Activated T-cell treated with anti-CD3 and anti-CD28 coated beads for 4 hours (primary cell): ENCODE measurements around the gene TPP2.

Source experiments
- DNase-seq: peaks from one replicate; pipeline ENCODE4 v3.0.0-alpha.2; 2020

The TPP2 gene

DNA sequence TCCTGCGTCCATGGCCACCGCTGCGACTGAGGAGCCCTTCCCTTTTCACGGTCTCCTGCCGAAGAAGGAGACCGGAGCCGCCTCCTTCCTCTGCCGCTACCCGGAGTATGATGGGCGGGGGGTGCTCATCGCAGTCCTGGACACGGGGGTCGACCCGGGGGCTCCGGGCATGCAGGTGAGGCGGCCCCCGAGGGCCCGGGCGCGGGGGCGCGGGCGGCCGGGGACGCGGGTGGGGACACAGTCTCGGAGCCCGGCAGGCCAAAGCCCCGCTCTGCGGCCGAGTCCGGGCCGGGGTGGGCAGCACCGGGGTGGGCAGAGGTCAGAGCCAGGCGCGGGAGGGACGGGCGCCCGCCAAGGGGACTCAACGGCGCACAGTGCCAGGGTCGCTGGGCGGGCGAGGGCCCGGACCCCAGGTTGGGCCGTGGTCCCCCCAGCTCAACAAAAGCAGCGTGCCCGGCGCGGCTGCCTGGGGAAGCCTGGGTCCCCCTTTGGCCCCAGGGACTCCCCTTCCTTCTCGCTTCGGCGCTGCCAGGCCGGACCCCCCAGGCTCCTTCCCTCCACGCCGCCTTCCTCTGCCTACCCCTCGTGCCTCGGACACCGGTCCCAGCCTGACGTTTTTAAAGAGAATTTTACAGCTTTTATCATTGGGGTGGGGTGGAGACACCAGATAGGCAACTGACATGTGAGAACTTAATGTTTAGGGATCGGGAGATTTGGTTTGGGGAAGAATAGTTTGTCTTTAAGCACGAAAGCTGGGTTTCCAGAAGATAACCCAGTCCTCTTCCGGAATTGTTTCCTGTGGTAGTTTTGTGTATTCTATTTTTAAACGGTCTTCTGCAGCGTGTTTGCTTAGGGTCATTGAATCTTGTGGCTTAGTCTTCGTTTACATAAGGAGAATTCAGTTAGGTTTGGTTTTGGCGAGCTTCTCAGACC, 509 bp downstream of the TPP2 start:
- no peak for DNase-seq

DNA sequence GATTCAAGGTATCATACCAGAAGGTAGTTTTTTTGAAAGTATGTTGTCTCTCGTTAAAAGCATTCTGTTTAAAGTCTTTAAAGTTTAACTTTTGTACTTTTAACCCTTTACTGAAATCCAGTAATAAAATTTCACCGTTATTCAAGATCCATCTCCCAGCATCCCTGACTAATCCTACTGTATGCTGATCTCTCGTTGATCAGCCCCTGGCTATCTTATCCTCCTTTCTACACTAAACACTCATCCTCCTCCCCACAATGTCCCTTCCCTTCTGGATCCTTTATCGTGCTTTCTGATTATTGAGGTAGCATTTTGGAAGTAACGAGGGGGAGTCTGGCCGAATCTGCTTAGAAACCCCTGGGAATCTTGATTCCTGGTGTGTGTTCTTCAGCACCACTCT, 1.3 kb downstream of the TPP2 start:
- no peak for DNase-seq

DNA sequence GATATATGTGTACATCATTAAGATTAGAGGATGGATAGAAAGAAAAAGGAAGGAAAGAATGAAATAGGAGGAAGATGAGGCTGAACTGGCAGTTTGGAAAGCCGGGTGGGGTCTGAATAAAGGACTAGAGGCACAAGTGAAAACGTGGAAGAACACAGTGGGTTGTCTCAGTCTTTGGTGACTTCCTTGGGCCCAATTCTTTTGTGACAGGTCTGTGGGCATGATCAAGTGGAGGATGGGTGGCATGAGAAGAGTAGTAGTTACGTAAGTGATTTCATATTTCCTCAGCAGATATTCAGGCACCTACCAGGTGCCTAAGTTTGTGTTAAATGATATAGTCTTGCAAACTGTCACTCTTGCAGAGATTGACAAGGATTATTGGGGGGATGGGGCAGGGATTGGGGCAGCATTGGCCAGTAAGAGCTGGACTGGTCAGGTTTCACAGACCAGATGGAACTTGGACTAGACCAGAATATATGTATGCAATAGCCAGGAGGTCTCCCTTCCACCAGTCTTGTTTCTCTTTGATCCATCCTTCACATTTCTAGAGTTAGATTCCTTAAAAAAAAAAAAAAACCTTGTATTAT, 2.7 kb downstream of the TPP2 start:
- DNase-seq, result no peak

DNA sequence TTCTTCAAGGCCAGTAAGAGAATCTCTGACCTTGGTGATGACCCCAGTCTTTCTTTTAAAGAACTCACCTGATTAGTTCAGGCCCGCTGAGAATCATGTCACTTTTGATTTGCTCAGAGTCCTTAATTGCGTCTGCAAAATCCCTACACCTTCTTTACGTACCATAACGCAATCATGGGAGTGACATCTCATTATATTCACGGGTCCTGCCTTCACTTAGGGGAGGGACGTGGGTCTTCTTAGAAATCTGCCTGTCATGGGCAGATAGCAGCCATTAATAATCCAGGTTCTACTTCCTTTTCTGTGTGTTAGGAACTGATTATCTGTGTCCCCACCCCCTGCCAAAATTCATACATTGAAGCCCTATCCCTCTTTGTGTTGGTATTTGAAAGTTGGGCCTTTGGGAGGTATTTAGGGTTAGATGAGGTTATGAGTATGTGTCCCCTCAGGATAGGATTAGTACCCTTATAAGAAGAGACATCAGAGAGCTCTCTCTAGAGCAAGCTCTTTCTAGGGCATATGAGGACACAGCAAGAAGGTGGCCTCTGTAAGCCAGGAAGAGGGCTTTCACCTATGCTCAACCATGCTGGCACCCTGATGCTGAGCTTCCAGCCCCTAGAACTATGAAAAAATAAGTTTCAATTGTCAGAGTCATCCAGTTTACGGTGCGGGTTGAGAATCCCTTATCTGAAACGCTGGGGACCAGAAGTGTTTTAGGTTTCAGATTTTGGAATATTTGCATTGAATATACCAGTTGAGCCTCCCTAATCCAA, 9.9 kb downstream of the TPP2 start:
- DNase-seq, result no peak

DNA sequence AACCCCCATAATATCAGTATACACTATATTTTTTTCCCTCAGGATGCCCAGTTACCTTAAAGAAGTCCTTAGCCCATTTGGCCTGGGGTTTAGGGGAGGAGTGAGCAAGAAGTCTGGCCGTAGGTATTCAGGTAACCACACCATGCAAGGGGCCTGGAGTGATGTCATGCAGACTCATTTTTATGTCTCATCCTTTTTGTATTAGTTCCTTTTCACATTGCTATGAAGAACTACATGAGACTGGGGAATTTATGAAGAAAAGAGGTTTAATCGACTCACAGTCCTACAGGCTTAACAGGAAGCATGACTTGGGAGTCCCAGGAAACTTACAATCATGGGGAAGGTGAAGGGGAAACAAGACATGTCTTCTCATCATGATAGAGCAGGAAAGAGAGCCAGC, 12.2 kb downstream of the TPP2 start:
- no peak for DNase-seq

DNA sequence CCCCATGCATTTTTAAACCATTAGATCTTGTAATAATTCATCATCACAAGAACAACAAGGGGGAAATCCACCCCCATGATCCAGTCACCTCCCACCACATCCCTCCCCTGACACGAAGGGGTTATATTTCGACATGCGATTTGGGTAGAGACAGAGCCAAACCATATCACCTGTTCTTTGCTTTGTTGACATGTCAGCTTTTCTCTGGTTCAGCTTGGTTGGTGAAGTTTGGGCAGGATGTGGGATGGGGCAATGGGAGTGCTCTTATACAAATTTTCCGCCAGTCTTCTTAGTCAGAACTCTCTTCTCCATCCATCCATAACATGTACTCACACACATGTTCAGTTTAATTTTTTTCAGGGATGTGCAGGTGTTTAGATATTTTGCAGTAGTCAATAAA, 12.9 kb downstream of the TPP2 start:
- DNase-seq, result no peak

DNA sequence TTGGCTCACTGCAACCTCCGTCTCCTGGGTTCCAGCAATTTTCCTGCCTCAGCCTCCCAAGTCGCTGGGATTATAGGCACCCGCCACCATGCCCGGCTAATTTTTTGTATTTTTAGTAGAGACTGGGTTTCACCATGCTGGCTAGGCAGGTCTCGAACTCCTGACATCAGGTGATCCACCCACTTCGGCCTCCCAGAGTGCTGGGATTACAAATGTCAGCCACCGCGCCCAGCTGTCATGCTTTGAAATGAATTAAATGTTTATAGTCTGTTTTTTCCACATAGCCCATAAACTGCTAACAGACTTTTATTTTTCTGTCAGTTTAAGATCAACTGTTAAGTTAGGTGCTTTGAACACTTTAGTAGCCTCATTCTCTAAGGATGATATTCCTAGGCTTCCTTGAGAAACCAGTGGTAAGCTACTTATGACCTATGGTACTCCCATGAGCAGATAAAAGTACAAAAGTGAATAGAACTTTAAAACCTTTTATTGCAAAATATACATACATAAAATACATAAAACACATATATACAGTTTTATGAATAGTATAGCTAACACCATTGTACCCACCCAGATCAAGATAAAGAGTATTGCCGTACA, 13.6 kb downstream of the TPP2 start:
- DNase-seq, result no peak

DNA sequence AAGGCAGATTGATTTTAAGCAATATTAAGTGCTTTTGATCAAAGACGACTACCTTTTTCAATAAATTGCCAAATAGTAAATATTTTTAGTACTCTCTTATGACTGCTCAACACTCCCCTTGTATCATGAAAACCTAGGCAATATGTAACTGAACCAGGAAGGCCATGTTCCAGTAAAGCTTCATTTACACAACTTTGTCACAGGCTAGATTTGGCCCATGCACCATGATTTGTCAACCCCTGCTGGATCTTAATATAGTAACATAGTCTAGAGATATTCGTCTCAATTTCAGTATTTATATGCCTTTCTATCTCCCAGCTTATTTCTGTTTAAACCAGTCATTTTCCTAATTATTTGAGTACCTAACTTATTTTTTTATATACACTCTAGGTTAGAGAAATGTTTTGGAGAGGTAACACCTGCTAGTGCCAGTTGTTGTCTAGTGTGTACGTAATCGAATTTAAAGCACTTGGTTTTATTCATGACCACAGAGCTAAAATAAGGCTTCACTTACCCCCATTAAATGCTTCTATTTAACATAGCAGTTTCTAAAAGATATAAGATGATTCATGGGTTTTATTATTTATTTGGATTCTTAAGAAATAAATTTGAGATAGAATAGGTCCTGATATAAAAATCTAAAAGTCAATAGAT, 21.0 kb downstream of the TPP2 start:
- DNase-seq, result no peak

DNA sequence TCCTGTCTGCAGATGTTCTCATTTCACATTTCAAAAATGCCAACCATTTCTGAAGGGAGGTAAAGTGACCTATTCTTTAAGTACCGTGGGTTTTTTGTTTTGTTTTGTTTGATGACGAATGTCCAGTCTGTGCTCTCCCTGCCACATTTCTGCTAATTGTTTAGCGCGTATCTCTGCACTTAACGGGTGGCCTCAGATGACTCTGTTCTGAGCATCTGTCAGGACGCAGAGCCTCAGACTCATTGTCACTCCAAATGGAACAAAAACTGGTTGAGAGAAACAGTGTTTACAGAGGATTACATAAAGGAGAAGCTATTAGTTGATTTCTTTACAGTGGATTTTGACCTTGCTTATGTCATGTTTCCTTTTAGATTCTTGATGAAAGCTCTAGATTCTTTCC, 23.7 kb downstream of the TPP2 start:
- DNase-seq, result no peak

DNA sequence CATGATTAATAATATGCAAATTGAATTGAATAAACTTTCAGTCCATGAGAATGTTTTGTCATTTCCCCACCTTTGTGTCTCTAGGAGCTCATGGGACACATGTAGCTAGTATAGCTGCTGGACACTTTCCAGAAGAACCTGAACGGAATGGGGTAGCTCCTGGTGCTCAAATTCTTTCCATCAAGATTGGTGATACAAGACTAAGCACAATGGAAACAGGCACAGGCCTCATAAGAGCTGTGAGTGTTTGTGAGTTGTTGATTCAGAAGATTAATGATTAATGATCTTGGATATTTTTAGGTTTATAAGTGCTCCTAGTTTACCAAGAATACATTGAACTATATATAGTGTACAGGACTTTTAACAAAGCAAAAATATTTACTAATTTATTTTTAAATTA, 30.1 kb downstream of the TPP2 start:
- no peak for DNase-seq

DNA sequence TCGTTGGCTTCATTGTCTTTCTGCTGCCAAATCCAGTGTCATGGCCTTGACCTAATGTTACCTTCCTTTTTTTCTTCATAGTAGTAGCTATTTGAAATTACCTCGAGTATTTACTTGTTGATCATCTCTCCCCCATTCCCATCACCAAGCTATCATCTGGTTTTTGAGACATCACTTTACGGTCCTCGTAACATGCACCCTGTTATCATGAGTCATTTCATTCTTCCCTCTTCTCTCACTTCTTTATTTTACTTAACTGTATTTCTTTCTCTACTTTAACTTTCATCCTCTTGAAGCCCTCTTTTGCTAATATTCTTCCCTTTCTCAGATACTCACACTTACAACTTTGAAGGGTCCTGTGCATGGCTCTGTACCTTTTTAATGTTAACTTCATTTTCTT, 31.8 kb downstream of the TPP2 start:
- DNase-seq, result no peak

DNA sequence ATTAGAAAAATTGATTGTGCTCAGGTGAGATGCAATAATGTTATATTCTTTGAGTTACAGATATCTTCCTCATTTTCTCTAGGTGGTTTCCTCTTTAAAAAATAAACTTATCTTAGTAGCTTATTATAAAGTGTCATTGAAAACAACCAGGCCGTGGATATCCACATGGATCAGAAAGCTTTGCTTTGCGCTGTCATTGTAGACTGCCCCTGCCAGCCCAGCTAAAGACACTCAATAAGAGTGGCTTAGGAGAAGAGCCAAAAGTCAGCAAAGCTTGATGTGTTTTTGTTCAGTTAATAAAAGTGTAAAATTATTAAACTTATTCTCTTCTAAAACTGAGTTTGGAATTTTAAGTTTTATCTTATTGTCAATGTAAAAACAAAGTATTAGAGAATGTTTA, 34.4 kb downstream of the TPP2 start:
- DNase-seq, result no peak

DNA sequence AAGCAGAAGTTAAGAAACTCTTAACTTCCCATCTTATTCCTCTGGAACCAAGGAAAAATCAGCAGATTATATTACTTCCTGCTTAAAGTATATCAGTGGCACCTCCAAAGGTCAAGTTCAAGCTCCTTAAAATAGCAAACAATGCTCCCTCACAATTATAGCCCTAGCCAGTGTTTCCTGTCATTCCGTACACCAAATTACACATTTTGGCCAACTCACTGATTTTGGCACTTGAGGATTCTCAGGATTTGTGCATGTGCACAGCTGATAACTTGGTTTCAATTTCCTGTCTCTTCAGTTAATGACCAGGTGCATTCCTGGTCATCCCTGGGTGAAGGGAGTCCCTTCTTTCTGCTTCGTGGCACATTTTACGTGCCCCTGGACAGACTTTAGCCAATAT, 42.0 kb downstream of the TPP2 start:
- DNase-seq, result no peak

DNA sequence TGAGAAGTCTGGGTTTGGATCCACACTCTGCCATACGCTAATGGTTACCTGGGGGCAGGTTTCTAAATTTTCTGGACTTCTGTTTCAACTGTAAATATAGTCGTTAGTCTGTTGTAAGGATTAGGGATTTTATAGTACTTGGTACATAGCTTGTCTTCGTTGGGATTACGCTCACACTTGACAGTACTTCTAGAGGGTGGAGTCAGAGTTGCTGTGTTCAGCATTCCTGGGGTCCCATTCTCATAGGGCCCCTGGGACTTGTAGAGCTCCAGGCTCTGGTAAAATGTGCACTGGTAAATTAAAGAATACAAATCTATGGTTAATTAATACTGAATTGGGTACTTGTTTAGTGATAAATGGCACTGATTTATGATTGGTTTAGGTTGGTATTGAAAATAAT, 45.2 kb downstream of the TPP2 start:
- DNase-seq, result no peak

DNA sequence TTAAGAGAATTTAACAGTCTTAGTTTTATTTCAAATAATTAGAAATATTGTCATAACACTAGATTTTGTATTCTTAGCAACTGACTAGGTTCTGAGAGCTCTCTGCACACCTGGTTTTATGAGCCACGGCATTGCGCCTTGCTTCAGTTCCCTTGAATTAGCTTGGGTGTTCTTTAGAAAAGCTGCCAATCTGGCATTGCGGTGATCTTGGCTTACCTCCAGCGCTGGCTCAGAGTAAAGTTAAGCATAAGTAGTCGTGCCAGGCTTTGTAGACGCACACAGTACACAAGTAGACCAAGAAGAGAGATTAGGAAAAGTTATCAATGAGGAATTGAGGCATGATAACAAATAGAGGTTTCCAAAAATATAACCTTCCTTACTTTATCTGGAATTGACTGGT, 45.7 kb downstream of the TPP2 start:
- no peak for DNase-seq

DNA sequence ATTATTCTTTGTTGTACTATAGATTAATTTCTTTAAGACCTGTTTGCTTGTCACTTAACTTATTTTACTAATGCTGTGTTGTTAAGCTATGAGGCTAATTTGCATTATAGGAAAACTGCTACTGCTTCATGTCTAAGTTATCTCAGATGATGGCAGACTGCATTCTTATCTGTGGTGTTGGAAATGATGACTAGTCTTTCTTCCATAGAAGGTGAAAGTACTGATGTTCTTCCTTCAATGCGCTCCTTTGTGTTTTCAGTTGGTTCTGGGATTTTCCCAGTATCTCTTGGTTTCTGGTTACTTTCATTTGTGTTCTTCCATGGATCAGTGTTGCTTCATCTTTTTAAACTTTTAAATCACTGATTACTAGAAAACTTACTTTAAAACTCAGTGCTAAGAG, 46.9 kb downstream of the TPP2 start:
- no peak for DNase-seq

DNA sequence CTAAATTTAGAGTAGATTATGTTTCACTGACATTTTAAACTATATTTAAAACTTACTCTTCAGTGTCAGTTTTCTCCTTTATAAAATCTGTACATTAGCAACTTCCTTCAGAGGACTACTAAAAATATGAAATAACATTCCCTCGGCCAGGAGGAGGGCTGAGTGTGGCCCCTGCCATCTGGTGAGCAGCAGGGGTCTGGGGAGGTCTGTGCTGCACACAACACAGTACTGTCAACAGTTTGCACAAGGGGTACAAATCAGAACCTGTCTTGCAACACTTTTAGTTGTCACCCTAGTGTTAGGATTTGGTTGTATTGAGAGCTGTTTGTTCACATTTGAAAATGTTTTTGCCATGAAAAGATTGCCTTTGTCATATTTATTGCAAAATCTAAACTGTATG, 48.9 kb downstream of the TPP2 start:
- no peak for DNase-seq

DNA sequence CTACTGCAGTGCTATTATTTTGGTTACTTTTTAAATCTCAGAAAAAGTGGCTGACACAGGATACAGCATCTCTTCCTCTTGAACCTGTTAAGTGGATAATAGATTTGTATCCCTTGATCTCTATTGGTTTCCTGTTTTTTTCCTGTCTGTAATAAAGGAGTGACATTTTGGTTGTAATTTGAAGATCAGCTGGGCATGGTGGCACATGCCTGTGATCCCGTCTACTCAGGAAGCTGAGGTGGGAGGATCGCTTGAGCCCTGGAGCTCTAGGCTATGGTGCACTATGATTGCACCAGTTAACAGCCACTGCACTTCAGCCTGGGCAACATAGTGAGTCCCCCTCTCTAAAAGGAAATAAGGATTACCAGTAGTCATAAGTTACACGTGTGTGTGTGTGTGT, 51.3 kb downstream of the TPP2 start:
- DNase-seq, result no peak

DNA sequence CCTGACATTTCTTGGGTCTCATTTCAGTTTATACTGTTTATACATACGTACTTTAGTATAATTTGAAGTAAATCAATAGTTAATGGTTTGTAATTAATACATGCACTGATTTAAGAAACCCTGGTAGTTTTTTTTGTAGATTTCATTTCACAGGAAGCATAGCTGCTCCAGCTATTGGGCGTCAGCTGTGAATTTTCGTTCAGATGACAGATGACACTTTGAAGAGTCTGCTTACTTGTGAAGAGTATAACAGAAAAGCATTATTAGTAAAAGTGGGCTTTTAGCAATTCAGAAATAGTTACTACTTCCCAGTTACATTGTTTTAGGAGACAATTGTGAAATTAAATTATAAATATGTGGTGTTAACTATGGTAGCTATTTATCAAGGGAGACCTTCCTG, 53.7 kb downstream of the TPP2 start:
- DNase-seq, result no peak

DNA sequence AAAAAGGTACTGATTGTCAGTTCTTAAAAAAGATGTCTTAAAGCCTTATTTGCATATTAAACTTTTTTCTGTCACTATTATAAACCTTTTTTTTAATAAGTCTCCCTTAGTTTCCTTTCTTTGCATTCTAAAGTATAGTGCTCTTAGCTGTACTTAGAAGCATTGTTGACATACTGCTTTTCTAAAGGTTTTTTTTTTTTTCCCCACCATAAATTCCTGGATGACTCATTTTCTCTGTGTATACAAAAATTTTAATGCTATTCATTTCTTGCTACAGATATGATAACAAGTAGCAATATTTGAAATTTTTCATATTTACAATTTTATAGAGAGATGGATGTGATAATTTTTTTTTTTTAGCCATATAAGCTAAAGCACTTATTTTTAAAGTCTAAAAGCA, 54.6 kb downstream of the TPP2 start:
- DNase-seq, result no peak

DNA sequence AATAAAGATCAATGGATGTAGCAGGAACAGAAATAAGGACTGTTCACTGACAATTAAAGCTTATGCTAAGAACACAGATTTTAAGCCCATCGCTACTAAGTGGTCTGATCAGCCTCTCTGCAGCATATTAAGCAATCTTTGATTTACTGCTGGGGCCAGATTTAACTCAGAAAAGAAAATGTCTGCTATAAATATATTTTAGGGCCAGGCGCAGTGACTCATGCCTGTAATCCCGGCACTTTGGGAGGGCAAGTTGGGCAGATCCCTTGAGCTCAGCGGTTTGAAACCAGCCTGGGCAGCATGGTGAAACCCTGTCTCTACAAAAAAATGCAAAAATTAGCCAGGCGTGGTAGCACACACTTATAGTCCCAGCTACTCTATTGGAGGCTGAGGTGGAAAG, 55.1 kb downstream of the TPP2 start:
- no peak for DNase-seq

DNA sequence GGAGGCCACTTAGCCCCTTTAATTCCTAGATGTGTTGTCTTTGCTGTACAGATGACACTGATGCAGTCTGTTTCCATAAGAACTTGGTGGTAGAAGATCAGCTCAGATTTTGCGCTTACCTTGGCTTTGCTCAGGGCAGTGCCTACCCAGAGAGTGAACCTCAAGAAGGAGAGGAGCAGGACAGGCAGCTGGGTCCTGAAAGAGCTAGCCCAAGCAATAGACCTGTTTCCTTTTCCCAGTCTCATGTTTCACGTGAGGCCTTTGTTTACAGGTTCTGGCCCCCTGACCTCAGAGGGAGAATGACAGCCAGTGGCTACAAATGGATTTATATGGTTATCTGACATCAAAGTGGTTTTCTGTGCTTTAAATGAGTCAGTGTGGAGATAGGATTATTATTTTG, 58.0 kb downstream of the TPP2 start:
- no peak for DNase-seq

DNA sequence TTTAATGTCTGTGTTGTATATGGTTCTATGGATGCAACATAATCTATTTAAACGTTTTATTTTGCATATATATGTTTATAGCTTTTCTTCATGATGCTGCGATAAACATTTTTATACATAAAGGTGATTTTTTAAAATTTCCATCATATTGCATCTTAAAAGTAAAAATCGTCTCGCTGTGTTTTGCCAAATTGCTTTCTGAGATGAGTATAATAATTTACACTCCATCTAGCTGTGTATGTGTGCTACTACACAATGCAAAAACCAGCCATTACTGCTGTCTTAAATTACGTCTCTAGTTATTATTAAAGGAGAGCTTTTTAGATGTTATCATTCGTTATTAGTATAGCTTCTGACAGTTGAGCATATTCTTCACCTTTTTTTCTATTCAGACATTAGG, 60.8 kb downstream of the TPP2 start:
- no peak for DNase-seq
